HG02970 (cell line): ENCODE data around the gene ZNF783.
"Not testable (repeated sequence)": the region's sequence is repeated elsewhere in the genome, so short reads cannot be mapped to it uniquely, and the experiment has no call there.

Experiments used
- ATAC-seq: cut with Tn5 transposase; IDR thresholded peaks from one replicate; pipeline ENCODE4 v1.9.1; 2021; ENCODE audit warnings: mild to moderate bottlenecking, moderate library complexity, moderate number of reproducible peaks; ENCODE audit not compliant: unreplicated experiment, low FRiP score

The ZNF783 gene

DNA sequence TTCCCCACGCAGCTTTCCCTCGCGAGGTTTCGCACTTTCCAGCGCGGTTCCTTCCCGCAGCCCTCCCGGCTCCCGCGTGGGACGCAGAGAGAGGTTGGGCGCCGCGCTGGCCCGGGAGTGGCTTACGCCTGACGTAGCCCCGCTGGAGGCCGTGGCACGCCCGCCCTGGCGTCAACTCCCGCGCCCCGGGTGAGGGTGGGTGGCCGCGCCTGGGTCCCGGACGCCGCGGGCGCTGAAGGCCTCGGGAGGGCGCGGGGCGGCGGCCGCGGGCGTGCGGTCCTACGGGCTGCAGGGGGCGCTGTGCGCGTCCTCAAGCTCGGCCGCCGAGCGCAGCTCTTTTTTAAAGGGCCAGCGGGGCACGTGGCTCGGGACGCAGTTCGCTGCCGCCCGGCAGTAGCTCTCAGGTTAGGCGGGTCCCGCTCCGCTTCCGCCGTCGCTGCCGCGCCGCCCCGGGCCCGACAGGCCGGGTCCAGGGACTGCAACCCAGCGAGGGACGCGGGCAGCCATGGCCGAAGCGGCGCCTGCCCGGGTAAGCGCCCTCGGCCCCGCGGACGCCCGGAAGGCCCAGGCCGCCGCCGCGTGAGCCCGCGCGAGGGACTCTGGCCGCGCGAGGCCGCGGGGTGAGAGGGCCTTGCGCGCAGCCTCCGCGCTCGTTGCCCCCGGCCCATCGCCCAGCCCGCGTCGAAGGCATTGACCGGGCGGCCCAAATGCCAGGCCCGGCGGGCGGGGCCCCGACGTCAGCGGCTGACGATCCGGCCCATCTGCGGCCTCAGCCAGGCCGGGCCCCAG lies at the start of gene ZNF783:
TSS of gene ZNF783 (plus strand) at position 368 of the 789 bp plus-strand sequence. CDS start at position 506, 138 bp downstream.
- peak; percentile 68 for ATAC-seq

DNA sequence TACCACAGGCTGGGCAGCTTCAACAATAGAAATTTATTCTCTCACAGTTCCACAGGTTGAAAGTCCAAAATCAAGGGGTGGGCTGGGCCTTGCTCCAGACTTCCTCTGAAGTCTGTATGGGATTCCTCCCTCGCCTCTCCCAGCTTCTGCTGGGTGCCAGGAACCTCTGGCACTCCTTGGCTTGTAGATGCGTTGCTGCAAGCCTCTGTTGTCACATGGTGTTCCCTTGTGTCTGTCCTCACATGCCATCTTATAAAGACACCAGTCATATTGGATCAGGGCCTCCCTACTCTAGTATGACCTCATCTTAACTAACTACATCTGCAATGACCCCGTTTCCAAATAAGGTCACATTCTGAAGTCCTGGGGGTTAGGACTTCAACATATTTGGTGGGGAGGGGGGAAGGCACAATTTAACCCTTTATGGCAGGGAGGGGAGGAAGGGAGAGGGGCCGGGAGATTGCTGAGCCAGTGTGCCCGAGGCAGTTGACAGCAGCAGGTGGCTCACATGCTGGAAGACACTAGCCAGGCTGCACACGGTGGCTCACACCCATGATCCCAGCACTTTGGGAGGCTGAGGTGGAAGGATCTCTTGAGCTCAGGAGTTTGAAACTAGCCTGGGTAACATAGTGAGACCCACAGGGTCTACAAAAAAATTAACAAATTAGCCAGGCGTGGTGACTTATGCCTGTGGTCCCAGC lies 47.8 kb upstream of the ZNF783 start:
- ATAC-seq = no peak

DNA sequence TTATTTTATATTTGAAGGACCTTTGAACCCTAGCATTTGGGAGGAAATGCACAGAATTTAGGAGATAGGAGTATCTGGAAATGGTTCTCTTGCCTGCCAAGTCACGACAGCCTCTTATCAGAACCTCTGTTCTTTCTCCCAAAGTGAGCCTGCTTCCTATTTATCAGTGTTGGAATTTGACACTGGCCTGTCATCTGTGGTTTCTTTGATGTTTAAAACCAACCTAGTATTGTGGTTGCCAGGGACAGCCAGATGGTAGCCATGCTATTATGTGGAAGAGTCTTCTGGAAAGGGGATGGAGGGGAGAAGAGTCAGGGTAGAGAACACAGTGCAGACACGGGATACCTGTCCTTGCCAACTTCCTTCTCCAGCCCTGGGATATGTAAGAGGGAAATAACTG lies 45.6 kb upstream of the ZNF783 start:
- no peak for ATAC-seq

DNA sequence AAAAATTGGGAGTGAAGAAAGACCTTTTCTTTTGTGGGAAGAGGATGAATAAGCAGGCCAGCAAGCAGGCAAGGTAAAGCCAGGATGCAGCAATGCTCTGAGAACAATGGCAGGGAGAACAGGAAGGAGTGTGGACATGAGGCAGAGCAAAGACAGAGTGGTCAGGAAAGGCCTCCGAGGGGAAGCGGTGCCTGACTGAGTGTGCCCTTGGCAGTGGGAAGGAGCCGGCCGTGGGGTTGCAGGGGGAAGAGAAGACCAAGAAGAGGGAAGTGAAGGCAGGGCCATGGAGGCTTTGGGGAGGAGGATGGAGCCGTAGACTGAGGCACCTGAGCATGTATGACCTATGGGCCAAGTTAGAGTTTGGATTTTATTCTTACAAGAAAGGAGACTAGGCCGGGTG lies 44.4 kb upstream of the ZNF783 start:
- ATAC-seq = no peak

DNA sequence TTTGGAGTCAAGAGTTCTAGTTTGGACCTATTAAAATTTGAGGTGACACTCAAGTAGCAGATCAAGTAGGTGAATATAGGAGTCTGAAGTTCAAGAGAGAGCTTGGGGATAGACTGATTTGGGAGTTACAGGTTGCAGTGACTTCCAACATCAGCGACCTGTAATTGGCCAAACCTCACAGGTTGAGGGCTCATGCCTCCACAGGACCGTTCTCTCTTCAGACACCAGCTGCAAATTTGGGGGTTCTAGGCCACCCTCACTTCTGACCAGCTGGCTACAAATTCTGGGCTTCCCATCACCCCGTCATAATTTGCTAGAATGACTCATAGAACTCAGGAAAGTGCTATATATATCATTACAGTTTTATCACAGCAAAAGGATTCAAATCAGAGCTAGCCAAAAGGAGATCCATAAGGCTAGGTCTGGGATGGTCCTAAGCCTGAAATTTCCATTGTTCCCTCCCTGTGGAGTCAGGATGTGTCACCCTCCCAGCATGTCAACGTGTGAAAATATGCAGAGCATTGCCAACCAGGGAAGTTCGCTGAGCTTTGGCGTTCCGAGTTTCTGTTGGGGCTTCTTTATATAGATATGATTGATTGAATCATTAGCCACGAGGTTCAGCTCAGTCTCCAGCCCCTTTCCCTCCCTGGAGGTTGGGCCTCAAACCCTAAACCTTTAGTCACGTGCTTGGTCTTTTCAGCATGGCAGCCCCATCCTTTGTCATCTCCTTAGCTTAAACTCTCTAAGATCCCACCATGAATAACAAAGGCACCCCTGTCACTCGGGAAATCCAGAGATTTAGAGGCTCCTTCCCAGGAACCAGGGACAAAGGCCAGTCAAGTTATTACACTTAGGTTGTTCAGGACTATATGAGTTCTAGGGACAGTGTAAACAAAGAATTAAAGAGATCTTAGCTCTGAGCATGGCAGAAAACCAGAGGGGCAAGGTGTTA lies 43.3 kb upstream of the ZNF783 start:
- no peak for ATAC-seq

DNA sequence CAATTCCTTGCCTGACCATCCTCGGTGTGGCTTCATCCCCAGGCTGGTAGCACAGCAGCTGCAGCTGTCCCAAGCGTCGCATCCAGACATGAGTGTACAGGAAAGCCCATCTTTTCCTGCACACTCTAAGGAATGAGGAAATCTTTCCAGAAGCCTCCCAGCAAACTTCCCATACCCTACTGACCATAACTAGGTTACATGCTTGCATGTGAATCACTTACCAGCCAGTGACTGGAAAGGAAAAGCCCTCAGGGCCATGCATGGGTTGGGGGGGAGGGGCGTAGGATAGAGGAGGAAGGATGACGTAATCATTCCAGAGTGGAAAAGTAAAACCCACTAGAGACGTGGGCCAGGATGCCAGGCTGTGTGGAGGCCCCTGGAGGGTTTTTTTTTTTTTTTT lies 41.5 kb upstream of the ZNF783 start:
- no peak for ATAC-seq

DNA sequence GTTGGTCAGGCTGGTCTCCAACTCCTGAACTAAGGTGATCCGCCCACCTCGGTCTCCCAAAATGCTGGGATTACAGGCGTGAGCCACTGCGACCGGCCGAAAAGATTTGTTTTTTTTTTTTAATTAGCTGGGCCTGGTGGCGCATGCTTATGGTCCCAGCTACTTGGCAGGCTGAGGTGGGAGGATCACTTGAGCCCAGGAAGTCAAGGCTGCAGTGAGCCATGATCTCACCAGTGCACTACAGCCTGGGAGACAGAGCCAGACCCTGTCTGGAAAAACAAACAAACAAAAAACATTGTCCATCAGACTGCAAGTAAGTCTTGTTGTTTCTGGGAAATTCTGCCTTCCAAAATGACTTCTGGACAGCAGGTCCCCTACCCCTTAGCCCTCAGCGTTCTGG lies 38.8 kb upstream of the ZNF783 start:
- no peak for ATAC-seq

DNA sequence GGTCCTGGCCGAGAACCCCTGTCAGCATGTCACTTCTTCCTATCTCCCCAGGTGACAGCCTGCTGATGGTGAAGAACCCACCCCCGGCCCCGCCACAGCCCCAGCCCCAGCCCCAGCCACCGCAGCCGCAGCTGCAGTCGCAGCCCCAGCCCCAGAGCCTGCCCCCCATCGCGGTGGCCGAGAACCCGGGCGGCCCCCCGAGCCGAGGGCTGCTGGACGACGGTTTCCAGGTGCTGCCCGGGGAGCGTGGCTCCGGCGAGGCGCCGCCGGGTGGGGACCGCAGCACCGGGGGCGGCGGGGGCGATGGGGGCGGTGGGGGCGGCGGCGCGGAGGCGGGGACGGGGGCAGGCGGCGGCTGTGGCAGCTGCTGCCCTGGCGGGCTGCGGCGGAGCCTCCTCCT lies 38.2 kb upstream of the ZNF783 start:
- no peak for ATAC-seq

- ATAC-seq = no peak
Measured at GRCh38 chr7:149224352-149224751, 37.6 kb upstream of the ZNF783 start.

- no peak for ATAC-seq
Measured at GRCh38 chr7:149225106-149225505, 36.9 kb upstream of the ZNF783 start.

DNA sequence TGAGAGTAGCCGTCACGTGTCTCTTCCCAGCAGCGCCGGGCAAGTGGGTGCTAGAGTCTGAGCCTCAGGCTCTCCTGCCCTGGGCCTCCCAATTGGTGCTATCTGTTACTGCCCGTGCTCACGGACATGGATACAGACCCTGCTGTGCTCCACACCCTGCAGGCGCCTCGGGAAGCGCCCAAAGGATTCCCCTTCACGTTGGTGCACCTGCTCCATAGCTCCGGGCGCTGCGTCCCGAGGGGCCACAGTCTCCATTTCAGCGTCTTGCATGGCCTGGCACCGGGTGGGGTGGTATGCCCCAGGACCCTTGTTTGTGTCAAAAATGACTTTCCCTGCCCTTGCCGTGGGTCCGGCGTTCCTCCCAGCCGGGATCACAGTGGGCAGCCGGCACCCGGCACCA lies 36.3 kb upstream of the ZNF783 start:
- no peak for ATAC-seq

DNA sequence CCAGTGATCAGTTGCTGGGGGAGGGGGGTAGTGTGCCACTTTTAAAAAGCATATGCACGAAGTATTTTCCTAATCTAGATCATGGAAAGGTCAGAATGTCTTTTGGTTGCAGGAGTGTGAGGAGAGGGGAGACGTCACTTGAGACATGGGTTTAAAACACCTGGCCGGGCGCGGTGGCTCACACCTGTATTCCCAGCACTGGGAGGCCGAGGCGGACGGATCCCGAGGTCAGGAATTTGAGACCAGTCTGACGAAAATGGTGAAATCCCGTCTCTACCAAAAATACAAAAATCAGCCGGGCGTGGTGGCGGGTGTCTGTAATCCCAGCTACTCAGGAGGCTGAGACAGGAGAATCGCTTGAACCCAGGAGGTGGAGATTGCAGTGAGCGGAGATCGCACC lies 35.6 kb upstream of the ZNF783 start:
- ATAC-seq = not testable (repeated sequence)

DNA sequence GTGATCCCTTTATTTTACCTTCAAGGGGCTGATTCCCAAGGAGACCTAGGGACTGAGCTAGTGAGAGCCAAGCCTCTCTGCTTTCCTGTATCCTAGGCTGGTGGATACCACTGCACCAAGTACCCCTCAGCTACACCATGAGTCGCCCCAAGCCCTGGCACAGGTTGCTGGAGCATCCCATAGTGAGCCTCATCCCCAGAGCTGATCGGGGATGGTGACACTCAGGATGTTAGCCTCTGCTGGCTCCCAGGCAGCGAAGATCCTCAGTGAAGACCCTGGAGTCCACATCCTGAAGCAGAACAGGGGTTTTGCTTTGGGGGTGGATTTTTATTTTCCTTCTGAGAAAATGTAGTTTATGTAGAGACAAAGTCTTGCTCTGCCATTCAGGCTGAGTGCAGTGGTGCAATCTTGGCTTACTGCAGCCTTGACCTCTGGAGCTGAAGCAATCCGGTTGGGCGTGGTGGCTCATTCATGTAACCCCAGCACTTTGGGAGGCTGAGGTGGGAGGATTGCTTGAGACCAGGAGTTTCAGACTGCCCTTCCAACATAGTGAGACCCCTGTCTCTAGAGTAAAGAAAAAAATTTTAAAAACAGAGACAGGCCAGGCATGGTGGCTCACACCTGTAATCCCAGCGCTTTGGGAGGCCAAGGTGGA lies 35.0 kb upstream of the ZNF783 start:
- no peak for ATAC-seq

- ATAC-seq = no peak
Measured at GRCh38 chr7:149228831-149229471, 33.0 kb upstream of the ZNF783 start.

DNA sequence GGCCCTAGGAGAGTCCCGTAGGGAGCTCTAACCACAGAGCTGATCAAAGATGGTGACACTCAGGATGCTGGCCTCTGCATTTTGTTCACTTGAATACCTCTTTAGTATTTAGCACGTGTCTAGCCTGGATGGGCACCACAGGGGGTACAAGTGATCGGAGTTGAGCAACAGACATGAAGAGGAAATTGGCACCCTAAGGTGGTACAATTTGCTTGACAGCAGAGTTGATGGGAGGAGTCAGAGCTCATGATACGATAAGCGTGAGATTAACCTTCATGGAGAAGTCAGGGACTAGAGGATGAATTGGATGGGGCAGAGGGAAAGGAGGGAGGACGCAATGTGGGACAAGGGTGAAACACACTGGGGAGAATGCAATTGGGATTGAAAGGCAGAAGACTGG lies 32.5 kb upstream of the ZNF783 start:
- no peak for ATAC-seq

DNA sequence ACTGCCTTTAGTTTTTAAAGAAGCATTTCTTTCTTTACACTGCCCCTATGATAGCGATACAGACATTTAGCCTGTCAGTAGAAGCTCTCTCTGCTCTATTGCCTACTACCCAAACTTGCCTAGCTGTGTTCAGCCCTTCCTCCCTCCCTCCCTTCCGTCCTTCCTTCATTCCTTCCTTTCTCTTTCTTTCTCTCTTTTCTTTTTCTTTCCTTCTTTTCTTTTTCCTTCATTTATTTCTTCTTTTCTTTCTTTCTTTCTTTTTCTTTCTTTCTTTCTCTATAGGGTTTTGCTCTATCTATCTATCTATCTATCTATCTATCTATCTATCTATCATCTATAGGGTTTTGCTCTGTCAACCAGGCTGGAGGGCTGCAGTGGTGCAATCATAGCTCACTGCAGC lies 29.6 kb upstream of the ZNF783 start:
- ATAC-seq = no peak

- ATAC-seq = not testable (repeated sequence)
Measured at GRCh38 chr7:149233655-149234204, 28.3 kb upstream of the ZNF783 start.

DNA sequence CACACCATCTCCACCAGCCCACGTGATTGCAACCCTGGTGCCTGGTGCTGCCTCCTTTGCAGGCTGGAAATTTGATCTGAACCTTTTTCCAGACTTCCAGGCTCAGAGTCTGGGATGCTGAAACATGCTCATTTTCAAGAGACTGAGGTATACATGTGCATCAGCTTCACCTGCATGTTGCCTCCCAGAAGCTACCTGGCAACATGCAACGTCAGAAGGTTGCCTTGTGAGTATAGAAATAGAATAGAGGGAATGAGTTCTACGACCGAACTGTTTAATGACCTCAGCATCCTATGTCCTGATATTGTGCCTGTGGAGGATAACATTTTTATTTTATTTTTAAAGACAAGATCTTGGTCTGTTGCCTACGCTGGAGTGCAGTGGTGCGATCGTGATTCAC lies 24.5 kb upstream of the ZNF783 start:
- ATAC-seq = no peak

GRCh38 chr7:149238051-149238450 lies 23.9 kb upstream of the ZNF783 start:
- no peak for ATAC-seq
